MM.1S (cell line): ENCODE measurements around the gene EML6.

Source experiments
- DNase-seq: peaks from one replicate; pipeline ENCODE4 v3.0.0-alpha.2; 2015
- H2AFZ ChIP-seq: fragments of 300-600 bp; sonication (generic); 2 replicates; pipeline ENCODE4 v1.6.0; 2016; ENCODE audit warnings: antibody characterized with exemption, low read length
- H3F3A ChIP-seq: fragments of 300-600 bp; sonication (generic); 2 replicates; pipeline ENCODE4 v1.6.1; 2016; ENCODE audit warnings: mild to moderate bottlenecking, antibody characterized with exemption, low read length, moderate library complexity, mixed read lengths; ENCODE audit not compliant: insufficient read depth
- H3K27ac ChIP-seq: fragments of 300-600 bp; sonication (generic); 2 replicates; pipeline ENCODE4 v1.5.1; 2016; ENCODE audit warnings: mild to moderate bottlenecking, low read length
- H3K27me3 ChIP-seq: fragments of 300-600 bp; sonication (generic); replicated peaks from 2 replicates; pipeline ENCODE4 v1.6.0; 2016; ENCODE audit warnings: low read length; ENCODE audit not compliant: insufficient read depth
- H3K36me3 ChIP-seq: fragments of 300-600 bp; sonication (generic); replicated peaks from 2 replicates; pipeline ENCODE4 v1.6.1; 2016; ENCODE audit warnings: mild to moderate bottlenecking, low read length, mixed read lengths; ENCODE audit not compliant: insufficient read depth
- H3K4me1 ChIP-seq: fragments of 300-600 bp; sonication (generic); 2 replicates; pipeline ENCODE4 v1.6.1; 2016; ENCODE audit warnings: low read length, mixed read lengths
- H3K4me2 ChIP-seq: fragments of 300-600 bp; sonication (generic); 2 replicates; pipeline ENCODE4 v1.6.0; 2016; ENCODE audit warnings: low read depth, low read length
- H3K4me3 ChIP-seq: fragments of 300-600 bp; sonication (generic); 2 replicates; pipeline ENCODE4 v1.5.1; 2016; ENCODE audit warnings: low read length, mixed read lengths
- H3K79me2 ChIP-seq: fragments of 300-600 bp; sonication (generic); 2 replicates; pipeline ENCODE4 v1.6.1; 2016; ENCODE audit warnings: mixed run types, low read length, mixed read lengths
- H3K9ac ChIP-seq: fragments of 300-600 bp; sonication (generic); 2 replicates; pipeline ENCODE4 v1.6.1; 2016; ENCODE audit warnings: low read length, mixed read lengths
- H3K9me2 ChIP-seq: fragments of 300-600 bp; sonication (generic); replicated peaks from 2 replicates; pipeline ENCODE4 v1.6.1; 2016; ENCODE audit warnings: mild to moderate bottlenecking, low read length, mixed read lengths; ENCODE audit not compliant: insufficient read depth
- H3K9me3 ChIP-seq: fragments of 300-600 bp; sonication (generic); replicated peaks from 2 replicates; pipeline ENCODE4 v1.6.1; 2016; ENCODE audit warnings: mild to moderate bottlenecking, low read length, mixed read lengths; ENCODE audit not compliant: insufficient read depth
- H4K20me1 ChIP-seq: fragments of 300-600 bp; sonication (generic); 2 replicates; pipeline ENCODE4 v1.6.1; 2016; ENCODE audit warnings: mild to moderate bottlenecking, low read length, moderate library complexity, mixed read lengths; ENCODE audit not compliant: insufficient read depth
- CTCF ChIP-seq: fragments of 300-600 bp; sonication (generic); IDR thresholded peaks from 2 replicates; pipeline ENCODE4 v1.5.1; 2016; ENCODE audit warnings: antibody characterized with exemption, low read length, mixed read lengths
- EZH2 ChIP-seq: fragments of 300-600 bp; sonication (generic); optimal IDR thresholded peaks from 2 replicates; pipeline ENCODE3; 2017; ENCODE audit warnings: low read depth, mild to moderate bottlenecking, antibody characterized with exemption, low read length, mixed read lengths
- EZH2phosphoT487 ChIP-seq: fragments of 300-600 bp; sonication (generic); IDR thresholded peaks from 2 replicates; pipeline ENCODE4 v1.6.1; 2018; ENCODE audit warnings: antibody characterized with exemption, low read length

Gene EML6

GRCh38 chr2:54948120-54948519 is 224.7 kb downstream of the EML6 start:
- Histone ChIP-seq H3K79me2 (no peaks in the 10 kb centered on the region), H3K4me1 (peaks cover 12% of the 10 kb centered on the region), H3K4me2 (no peak overlapping the region), H3F3A (no peaks in the 10 kb centered on the region), H2AFZ (no peak overlapping the region), H3K4me3 (no peak overlapping the region), H3K9ac (no peak overlapping the region), H3K36me3 (no peaks in the 10 kb centered on the region), H4K20me1 (no peaks in the 10 kb centered on the region), H3K9me3 (no peaks in the 10 kb centered on the region), H3K27me3 (no peaks in the 10 kb centered on the region), H3K9me2 (no peaks in the 10 kb centered on the region), H3K27ac (no peak overlapping the region)
- TF ChIP-seq EZH2phosphoT487 (no peak), CTCF (no peak), EZH2 (no peak)
- no peak for DNase-seq

GRCh38 chr2:54949431-54949830 is 226.0 kb downstream of the EML6 start:
- no peak overlapping the region for H3K27ac ChIP-seq
- no peak for DNase-seq
- TF ChIP-seq CTCF (no peak), EZH2 (no peak), EZH2phosphoT487 (no peak)
- H3K79me2 ChIP-seq, result no peaks in the 10 kb centered on the region
- H3F3A ChIP-seq, result no peaks in the 10 kb centered on the region
- no peaks in the 10 kb centered on the region for H3K9me2 ChIP-seq
- H2AFZ ChIP-seq, result no peak overlapping the region
- H3K4me1 ChIP-seq, result peaks cover 12% of the 10 kb centered on the region
- H3K36me3 ChIP-seq, result no peaks in the 10 kb centered on the region
- H3K9ac ChIP-seq, result no peak overlapping the region
- H3K9me3 ChIP-seq, result no peaks in the 10 kb centered on the region
- H3K4me3 ChIP-seq, result no peak overlapping the region
- no peak overlapping the region for H3K4me2 ChIP-seq
- no peaks in the 10 kb centered on the region for H3K27me3 ChIP-seq
- H4K20me1 ChIP-seq, result no peaks in the 10 kb centered on the region

- H3F3A ChIP-seq, result no peaks in the 10 kb centered on the region
- no peaks in the 10 kb centered on the region for H3K9me3 ChIP-seq
- no peaks in the 10 kb centered on the region for H3K36me3 ChIP-seq
- peaks cover 5% of the 10 kb centered on the region for H3K4me1 ChIP-seq
- no peak for TF ChIP-seq EZH2phosphoT487
- no peaks in the 10 kb centered on the region for H3K27me3 ChIP-seq
- H2AFZ ChIP-seq, result no peak overlapping the region
- no peak overlapping the region for H3K4me2 ChIP-seq
- no peaks in the 10 kb centered on the region for H3K79me2 ChIP-seq
- no peak overlapping the region for H3K9ac ChIP-seq
- no peak overlapping the region for H3K4me3 ChIP-seq
- no peak for DNase-seq
- H3K27ac ChIP-seq, result no peak overlapping the region
- no peaks in the 10 kb centered on the region for H4K20me1 ChIP-seq
- H3K9me2 ChIP-seq, result no peaks in the 10 kb centered on the region
Observed at GRCh38 chr2:54950811-54951210, 227.3 kb downstream of the EML6 start.

GRCh38 chr2:54952425-54952824 is 229.0 kb downstream of the EML6 start:
- no peaks in the 10 kb centered on the region for H3K79me2 ChIP-seq
- no peak overlapping the region for H3K4me3 ChIP-seq
- H3K9me2 ChIP-seq, result no peaks in the 10 kb centered on the region
- H3K9ac ChIP-seq, result no peak overlapping the region
- no peak overlapping the region for H2AFZ ChIP-seq
- H4K20me1 ChIP-seq, result no peaks in the 10 kb centered on the region
- H3F3A ChIP-seq, result no peaks in the 10 kb centered on the region
- H3K27me3 ChIP-seq, result no peaks in the 10 kb centered on the region
- H3K4me2 ChIP-seq, result no peak overlapping the region
- no peak for DNase-seq
- TF ChIP-seq EZH2phosphoT487 (no peak), CTCF (no peak), EZH2 (no peak)
- H3K9me3 ChIP-seq, result no peaks in the 10 kb centered on the region
- no peak overlapping the region for H3K27ac ChIP-seq
- no peaks in the 10 kb centered on the region for H3K4me1 ChIP-seq
- H3K36me3 ChIP-seq, result no peaks in the 10 kb centered on the region
